HepG2 (cell line): ENCODE results near the gene PTGES3. TPM values are rescaled to one million over a fixed set of nuclear protein-coding genes. Genes with fewer than 3 reads are reported as not detected.
A peak's percentile ranks its signal among the peaks of the same experiment; 100 is the strongest.

ENCODE experiments used
- AGO2 ChIP-seq: fragments of 200-400 bp; formaldehyde crosslinking; optimal IDR thresholded peaks from 2 replicates; pipeline ENCODE3; 2017; ENCODE audit warnings: mild to moderate bottlenecking, low read depth, low read length, moderate library complexity
- CCAR2 ChIP-seq: fragments of 200-400 bp; formaldehyde crosslinking; optimal IDR thresholded peaks from 2 replicates; pipeline ENCODE3; 2018; ENCODE audit warnings: low read depth, mild to moderate bottlenecking, low read length, moderate library complexity
- FIP1L1 ChIP-seq: fragments of 200-400 bp; formaldehyde crosslinking; IDR thresholded peaks from 2 replicates; pipeline ENCODE4 v1.6.1; 2018; ENCODE audit warnings: low read depth, mild to moderate bottlenecking, low read length, moderate library complexity, borderline replicate concordance; ENCODE audit not compliant: insufficient read depth
- FOXJ3 ChIP-seq: sonication (generic); formaldehyde crosslinking; IDR thresholded peaks from 2 replicates; pipeline ENCODE4 v1.4.0; 2020; ENCODE audit warnings: missing genetic modification reagents, mild to moderate bottlenecking, borderline replicate concordance
- HHEX ChIP-seq: IDR thresholded peaks from 2 replicates; pipeline ENCODE4 v1.6.1; 2016; ENCODE audit warnings: control low read depth
- KDM4B ChIP-seq: sonication (generic); formaldehyde crosslinking; IDR thresholded peaks from 2 replicates; pipeline ENCODE4 v1.4.0; 2020; ENCODE audit warnings: missing genetic modification reagents
- KLF6 ChIP-seq: IDR thresholded peaks from 2 replicates; pipeline ENCODE4 v1.8.0; 2016; ENCODE audit warnings: missing biosample characterization, missing genetic modification reagents
- MXI1 ChIP-seq: IDR thresholded peaks from 3 replicates; pipeline ENCODE4 v1.6.1; 2012; ENCODE audit warnings: low read depth, low read length, inconsistent platforms, borderline replicate concordance
- NPAS2 ChIP-seq: sonication (generic); formaldehyde crosslinking; IDR thresholded peaks from 2 replicates; pipeline ENCODE4 v1.8.0; 2022; ENCODE audit warnings: mild to moderate bottlenecking, missing genetic modification reagents, borderline replicate concordance
- SMARCC2 ChIP-seq: fragments of 450-650 bp; IDR thresholded peaks from 2 replicates; pipeline ENCODE4 v1.6.1; 2017; ENCODE audit warnings: antibody characterized with exemption, mild to moderate bottlenecking
- TMF1 ChIP-seq: sonication (generic); formaldehyde crosslinking; IDR thresholded peaks from 2 replicates; pipeline ENCODE4 v1.8.1; 2022; ENCODE audit warnings: low read depth, missing genetic modification reagents
- ZNF383 ChIP-seq: sonication (generic); formaldehyde crosslinking; IDR thresholded peaks from 2 replicates; pipeline ENCODE4 v1.4.0; 2020; ENCODE audit warnings: missing genetic modification reagents, mild to moderate bottlenecking, borderline replicate concordance
- ZNF678 ChIP-seq: sonication (generic); formaldehyde crosslinking; IDR thresholded peaks from 2 replicates; pipeline ENCODE4 v1.4.0; 2020; ENCODE audit warnings: mild to moderate bottlenecking, missing genetic modification reagents
- ZNF713 ChIP-seq: sonication (generic); formaldehyde crosslinking; IDR thresholded peaks from 2 replicates; pipeline ENCODE4 v1.4.0; 2020; ENCODE audit warnings: mild to moderate bottlenecking, missing genetic modification reagents
- ZNF83 ChIP-seq: sonication (generic); formaldehyde crosslinking; IDR thresholded peaks from 2 replicates; pipeline ENCODE4 v1.4.0; 2020; ENCODE audit warnings: missing genetic modification reagents, mild to moderate bottlenecking, borderline replicate concordance
- polyA plus RNA-seq, 8 experiments: library from polyadenylated mRNA; depleted of rRNA in 3 of 8; stranded (reverse) in 7 of 8; unstranded in 1 of 8; fragments of >200 nt; fragmentation: Illumina TruSeq in 4 of 8; extraction: Trizol in 4 of 8; gene quantifications; 2 replicates each; pipeline versions ENCODE4 v1.2.1 to v1.2.3, GENCODE V29; 2011 to 2016; ENCODE audit warnings: low read depth in 4 of 8, missing spikeins in 1 of 8, mixed read lengths in 1 of 8; ENCODE audit not compliant: insufficient read depth in 1 of 8
- total RNA-seq, 5 experiments: library from RNA; depleted of rRNA; stranded (reverse); fragments of >200 nt; fragmentation: Illumina TruSeq; extraction: Trizol; gene quantifications; 2 replicates each; pipeline ENCODE4 v1.2.3, GENCODE V29; 2016; ENCODE audit warnings: low read depth in 1 of 5
- TF ChIP-seq, protein P1 (sequence below): sonication (generic); formaldehyde crosslinking; IDR thresholded peaks from 2 replicates; pipeline ENCODE4 v1.4.0; 2020; ENCODE audit warnings: missing genetic modification reagents
- TF ChIP-seq, protein P2 (sequence below): fragments of 450-650 bp; IDR thresholded peaks from 2 replicates; pipeline ENCODE4 v1.6.1; 2016
- TF ChIP-seq, protein P3 (sequence below): IDR thresholded peaks from 2 replicates; pipeline ENCODE4 v1.6.1; 2018; ENCODE audit warnings: missing genetic modification reagents
- TF ChIP-seq, protein P4 (sequence below): sonication (generic); formaldehyde crosslinking; IDR thresholded peaks from 2 replicates; pipeline ENCODE4 v1.4.0; 2020; ENCODE audit warnings: low read depth, mild to moderate bottlenecking, missing genetic modification reagents
- TF ChIP-seq, protein P5 (sequence below): sonication (generic); formaldehyde crosslinking; conservative IDR thresholded peaks from 2 replicates; pipeline ENCODE4 v1.4.0; 2020; ENCODE audit warnings: missing genetic modification reagents
- TF ChIP-seq, protein P6 (sequence below): sonication (generic); formaldehyde crosslinking; IDR thresholded peaks from 2 replicates; pipeline ENCODE4 v1.4.0; 2020; ENCODE audit warnings: missing genetic modification reagents, borderline replicate concordance

PTGES3 gene
- total and polyA plus RNA-seq, 2 of the 13 experiments (the other 11 are each of a cell fraction or from before 2014, with no cell fraction given) = 54.4 to 159 TPM

DNA sequence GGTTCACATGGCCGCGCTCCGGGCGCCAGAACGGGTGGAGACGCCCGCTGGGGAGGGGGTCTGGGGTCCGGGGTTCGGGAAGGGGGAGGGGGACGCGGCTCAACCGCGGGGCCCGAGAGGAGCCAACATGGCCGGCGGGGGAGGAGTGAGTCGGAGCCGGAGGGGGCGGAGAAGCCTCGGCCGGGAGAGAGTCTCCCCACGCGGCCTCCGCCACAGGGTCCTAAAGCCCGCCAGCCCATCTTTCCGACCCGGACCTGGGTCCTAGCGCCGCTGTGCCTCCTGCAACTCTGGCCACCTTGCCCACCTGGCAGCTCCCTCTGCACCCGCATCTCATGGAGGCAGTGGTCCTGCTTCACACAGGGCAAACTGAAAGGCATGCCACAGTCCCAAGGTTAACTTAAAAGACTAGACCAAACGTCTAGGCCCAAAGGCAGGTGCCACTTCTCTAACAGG, 57.9 kb downstream of the PTGES3 start, which contains the start of gene BAZ2A (continued):
- TF ChIP-seq ZNF83 (CRISPR knock-in tag) = no peak; the same call in 1 of the 2 replicates
- TF ChIP-seq SMARCC2 = no peak
- TF ChIP-seq ZNF383 = no peak
- TF ChIP-seq AGO2 = no peak
- TF ChIP-seq ZNF678 (CRISPR knock-in tag) = no peak
- TF ChIP-seq, protein P1, sequence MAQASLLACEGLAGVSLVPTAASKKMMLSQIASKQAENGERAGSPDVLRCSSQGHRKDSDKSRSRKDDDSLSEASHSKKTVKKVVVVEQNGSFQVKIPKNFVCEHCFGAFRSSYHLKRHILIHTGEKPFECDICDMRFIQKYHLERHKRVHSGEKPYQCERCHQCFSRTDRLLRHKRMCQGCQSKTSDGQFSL (CRISPR knock-in tag) = no peak; the same call in 1 of the 2 replicates
- peak; percentile 52 for TF ChIP-seq CCAR2
- TF ChIP-seq KLF6 (CRISPR knock-in tag) = peak; percentile 64; the same call in 1 of the 2 replicates
- TF ChIP-seq, protein P2, sequence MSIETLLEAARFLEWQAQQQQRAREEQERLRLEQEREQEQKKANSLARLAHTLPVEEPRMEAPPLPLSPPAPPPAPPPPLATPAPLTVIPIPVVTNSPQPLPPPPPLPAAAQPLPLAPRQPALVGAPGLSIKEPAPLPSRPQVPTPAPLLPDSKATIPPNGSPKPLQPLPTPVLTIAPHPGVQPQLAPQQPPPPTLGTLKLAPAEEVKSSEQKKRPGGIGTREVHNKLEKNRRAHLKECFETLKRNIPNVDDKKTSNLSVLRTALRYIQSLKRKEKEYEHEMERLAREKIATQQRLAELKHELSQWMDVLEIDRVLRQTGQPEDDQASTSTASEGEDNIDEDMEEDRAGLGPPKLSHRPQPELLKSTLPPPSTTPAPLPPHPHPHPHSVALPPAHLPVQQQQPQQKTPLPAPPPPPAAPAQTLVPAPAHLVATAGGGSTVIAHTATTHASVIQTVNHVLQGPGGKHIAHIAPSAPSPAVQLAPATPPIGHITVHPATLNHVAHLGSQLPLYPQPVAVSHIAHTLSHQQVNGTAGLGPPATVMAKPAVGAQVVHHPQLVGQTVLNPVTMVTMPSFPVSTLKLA = 0 out of 2 replicates have a peak, but pooled peaks have one; percentile 17
- no peak for TF ChIP-seq HHEX (CRISPR knock-in tag)
- TF ChIP-seq ZNF713 = no peak
- 0 out of 2 replicates have a peak, but pooled peaks have one; percentile 20 for TF ChIP-seq TMF1 (CRISPR knock-in tag)
- TF ChIP-seq, protein P3, sequence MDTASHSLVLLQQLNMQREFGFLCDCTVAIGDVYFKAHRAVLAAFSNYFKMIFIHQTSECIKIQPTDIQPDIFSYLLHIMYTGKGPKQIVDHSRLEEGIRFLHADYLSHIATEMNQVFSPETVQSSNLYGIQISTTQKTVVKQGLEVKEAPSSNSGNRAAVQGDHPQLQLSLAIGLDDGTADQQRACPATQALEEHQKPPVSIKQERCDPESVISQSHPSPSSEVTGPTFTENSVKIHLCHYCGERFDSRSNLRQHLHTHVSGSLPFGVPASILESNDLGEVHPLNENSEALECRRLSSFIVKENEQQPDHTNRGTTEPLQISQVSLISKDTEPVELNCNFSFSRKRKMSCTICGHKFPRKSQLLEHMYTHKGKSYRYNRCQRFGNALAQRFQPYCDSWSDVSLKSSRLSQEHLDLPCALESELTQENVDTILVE = no peak
- TF ChIP-seq, protein P4, sequence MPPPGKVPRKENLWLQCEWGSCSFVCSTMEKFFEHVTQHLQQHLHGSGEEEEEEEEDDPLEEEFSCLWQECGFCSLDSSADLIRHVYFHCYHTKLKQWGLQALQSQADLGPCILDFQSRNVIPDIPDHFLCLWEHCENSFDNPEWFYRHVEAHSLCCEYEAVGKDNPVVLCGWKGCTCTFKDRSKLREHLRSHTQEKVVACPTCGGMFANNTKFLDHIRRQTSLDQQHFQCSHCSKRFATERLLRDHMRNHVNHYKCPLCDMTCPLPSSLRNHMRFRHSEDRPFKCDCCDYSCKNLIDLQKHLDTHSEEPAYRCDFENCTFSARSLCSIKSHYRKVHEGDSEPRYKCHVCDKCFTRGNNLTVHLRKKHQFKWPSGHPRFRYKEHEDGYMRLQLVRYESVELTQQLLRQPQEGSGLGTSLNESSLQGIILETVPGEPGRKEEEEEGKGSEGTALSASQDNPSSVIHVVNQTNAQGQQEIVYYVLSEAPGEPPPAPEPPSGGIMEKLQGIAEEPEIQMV = no peak; the same call in 1 of the 2 replicates
- no peak for TF ChIP-seq FOXJ3 (CRISPR knock-in tag)
- TF ChIP-seq, protein P5, sequence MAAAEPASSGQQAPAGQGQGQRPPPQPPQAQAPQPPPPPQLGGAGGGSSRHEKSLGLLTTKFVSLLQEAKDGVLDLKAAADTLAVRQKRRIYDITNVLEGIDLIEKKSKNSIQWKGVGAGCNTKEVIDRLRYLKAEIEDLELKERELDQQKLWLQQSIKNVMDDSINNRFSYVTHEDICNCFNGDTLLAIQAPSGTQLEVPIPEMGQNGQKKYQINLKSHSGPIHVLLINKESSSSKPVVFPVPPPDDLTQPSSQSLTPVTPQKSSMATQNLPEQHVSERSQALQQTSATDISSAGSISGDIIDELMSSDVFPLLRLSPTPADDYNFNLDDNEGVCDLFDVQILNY (CRISPR knock-in tag) = no peak
- peak; percentile 70; the same call in 1 of the 3 replicates for TF ChIP-seq MXI1
- no peak for TF ChIP-seq FIP1L1
- TF ChIP-seq KDM4B (CRISPR knock-in tag) = peak; percentile 95; the same call in 1 of the 2 replicates
- TF ChIP-seq, protein P6, sequence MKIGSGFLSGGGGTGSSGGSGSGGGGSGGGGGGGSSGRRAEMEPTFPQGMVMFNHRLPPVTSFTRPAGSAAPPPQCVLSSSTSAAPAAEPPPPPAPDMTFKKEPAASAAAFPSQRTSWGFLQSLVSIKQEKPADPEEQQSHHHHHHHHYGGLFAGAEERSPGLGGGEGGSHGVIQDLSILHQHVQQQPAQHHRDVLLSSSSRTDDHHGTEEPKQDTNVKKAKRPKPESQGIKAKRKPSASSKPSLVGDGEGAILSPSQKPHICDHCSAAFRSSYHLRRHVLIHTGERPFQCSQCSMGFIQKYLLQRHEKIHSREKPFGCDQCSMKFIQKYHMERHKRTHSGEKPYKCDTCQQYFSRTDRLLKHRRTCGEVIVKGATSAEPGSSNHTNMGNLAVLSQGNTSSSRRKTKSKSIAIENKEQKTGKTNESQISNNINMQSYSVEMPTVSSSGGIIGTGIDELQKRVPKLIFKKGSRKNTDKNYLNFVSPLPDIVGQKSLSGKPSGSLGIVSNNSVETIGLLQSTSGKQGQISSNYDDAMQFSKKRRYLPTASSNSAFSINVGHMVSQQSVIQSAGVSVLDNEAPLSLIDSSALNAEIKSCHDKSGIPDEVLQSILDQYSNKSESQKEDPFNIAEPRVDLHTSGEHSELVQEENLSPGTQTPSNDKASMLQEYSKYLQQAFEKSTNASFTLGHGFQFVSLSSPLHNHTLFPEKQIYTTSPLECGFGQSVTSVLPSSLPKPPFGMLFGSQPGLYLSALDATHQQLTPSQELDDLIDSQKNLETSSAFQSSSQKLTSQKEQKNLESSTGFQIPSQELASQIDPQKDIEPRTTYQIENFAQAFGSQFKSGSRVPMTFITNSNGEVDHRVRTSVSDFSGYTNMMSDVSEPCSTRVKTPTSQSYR (CRISPR knock-in tag) = peak; percentile 74; the same call in 1 of the 2 replicates
- TF ChIP-seq NPAS2 (CRISPR knock-in tag) = no peak
